Measurements from ENCODE around the gene TRIP10. TPM values are rescaled to one million over a fixed set of nuclear protein-coding genes. Genes with fewer than 3 reads are reported as not detected.
"Not testable (repeated sequence)": the region's sequence is repeated elsewhere in the genome, so short reads cannot be mapped to it uniquely, and the experiment has no call there.

TRIP10 gene
- total RNA-seq, 1 donor: 36.2 TPM

GRCh38 chr19:6743714-6744380 lies 4.4 kb downstream of the TRIP10 start:
- H4K20me1 ChIP-seq (ENCODE audit: insufficient read depth, low read length): peaks cover 11% of the 10 kb centered on the region
- H3K4me3 ChIP-seq (ENCODE audit: insufficient read depth, low read length): no peak overlapping the region
- peak overlapping the region; percentile 59 for H3K4me2 ChIP-seq (ENCODE audit: insufficient read depth, low read length)
- TF ChIP-seq CTCF (IDR thresholded peaks at IDR 0.05; ENCODE audit: extremely low read depth, low read depth, low read length): no peak
- peaks cover 28% of the 10 kb centered on the region for H3K4me1 ChIP-seq (ENCODE audit: insufficient read depth, low read length)
- no peaks in the 10 kb centered on the region for H3K9me3 ChIP-seq (ENCODE audit: low read depth, low read length)
- no peak overlapping the region for H2AFZ ChIP-seq (ENCODE audit: low read length)
- H3K79me2 ChIP-seq (ENCODE audit: insufficient read depth, low read length): peaks cover 27% of the 10 kb centered on the region
- no peaks in the 10 kb centered on the region for H3K27me3 ChIP-seq (ENCODE audit: insufficient read depth, low read length)
- H3K27ac ChIP-seq (ENCODE audit: low read depth, low read length): peak overlapping the region; percentile 0
- DNase-seq (ENCODE audit: insufficient read length, low spot score, missing footprints): peak; percentile 48
- peaks cover 34% of the 10 kb centered on the region for H3K36me3 ChIP-seq (ENCODE audit: insufficient read depth, low read length)

GRCh38 chr19:6744381-6745301 lies 5.2 kb downstream of the TRIP10 start:
- H3K4me1 ChIP-seq (ENCODE audit: insufficient read depth, low read length): peaks cover 23% of the 10 kb centered on the region
- TF ChIP-seq CTCF (IDR thresholded peaks at IDR 0.05; ENCODE audit: extremely low read depth, low read depth, low read length): no peak
- H3K4me2 ChIP-seq (ENCODE audit: insufficient read depth, low read length): peak overlapping the region; percentile 59
- DNase-seq (ENCODE audit: insufficient read length, low spot score, missing footprints): peak; percentile 99
- peak overlapping the region; percentile 4 for H2AFZ ChIP-seq (ENCODE audit: low read length)
- H3K27ac ChIP-seq (ENCODE audit: low read depth, low read length): peak overlapping the region; percentile 0
- H3K9me3 ChIP-seq (ENCODE audit: low read depth, low read length): no peaks in the 10 kb centered on the region
- peaks cover 41% of the 10 kb centered on the region for H3K36me3 ChIP-seq (ENCODE audit: insufficient read depth, low read length)
- H4K20me1 ChIP-seq (ENCODE audit: insufficient read depth, low read length): peaks cover 11% of the 10 kb centered on the region
- H3K79me2 ChIP-seq (ENCODE audit: insufficient read depth, low read length): peaks cover 26% of the 10 kb centered on the region
- no peaks in the 10 kb centered on the region for H3K27me3 ChIP-seq (ENCODE audit: insufficient read depth, low read length)
- peak overlapping the region; percentile 30 for H3K4me3 ChIP-seq (ENCODE audit: insufficient read depth, low read length)

- H3K27ac ChIP-seq (ENCODE audit: low read depth, low read length): no peak overlapping the region
- TF ChIP-seq CTCF (IDR thresholded peaks at IDR 0.05; ENCODE audit: extremely low read depth, low read depth, low read length): no peak
- no peak overlapping the region for H2AFZ ChIP-seq (ENCODE audit: low read length)
- DNase-seq (ENCODE audit: insufficient read length, low spot score, missing footprints): no peak
- H4K20me1 ChIP-seq (ENCODE audit: insufficient read depth, low read length): peaks cover 13% of the 10 kb centered on the region
- no peaks in the 10 kb centered on the region for H3K9me3 ChIP-seq (ENCODE audit: low read depth, low read length)
- H3K27me3 ChIP-seq (ENCODE audit: insufficient read depth, low read length): no peaks in the 10 kb centered on the region
- peaks cover 14% of the 10 kb centered on the region for H3K79me2 ChIP-seq (ENCODE audit: insufficient read depth, low read length)
- H3K4me1 ChIP-seq (ENCODE audit: insufficient read depth, low read length): peaks cover 23% of the 10 kb centered on the region
- H3K36me3 ChIP-seq (ENCODE audit: insufficient read depth, low read length): peaks cover 51% of the 10 kb centered on the region
- H3K4me3 ChIP-seq (ENCODE audit: insufficient read depth, low read length): no peak overlapping the region
- no peak overlapping the region for H3K4me2 ChIP-seq (ENCODE audit: insufficient read depth, low read length)
These were observed 6.5 kb downstream of the TRIP10 start for GRCh38 chr19:6745965-6746364.

- H3K79me2 ChIP-seq (ENCODE audit: insufficient read depth, low read length); H3K27me3 ChIP-seq (ENCODE audit: insufficient read depth, low read length); DNase-seq (ENCODE audit: insufficient read length, low spot score, missing footprints); H3K9me3 ChIP-seq (ENCODE audit: low read depth, low read length); H3K27ac ChIP-seq (ENCODE audit: low read depth, low read length); H3K4me2 ChIP-seq (ENCODE audit: insufficient read depth, low read length); H3K4me3 ChIP-seq (ENCODE audit: insufficient read depth, low read length); H4K20me1 ChIP-seq (ENCODE audit: insufficient read depth, low read length); H2AFZ ChIP-seq (ENCODE audit: low read length): not testable (repeated sequence)
- Histone ChIP-seq H3K4me1 (ENCODE audit: insufficient read depth, low read length) (peaks cover 22% of the 10 kb centered on the region), H3K36me3 (ENCODE audit: insufficient read depth, low read length) (peaks cover 56% of the 10 kb centered on the region)
These were observed 9.1 kb downstream of the TRIP10 start for GRCh38 chr19:6748543-6748942.

All from osteoblast (primary cell).